Fibroblast of pulmonary artery (primary cell): Measurements from ENCODE around the gene MUC15.

ENCODE experiments used
- DNase-seq: peaks from one replicate; pipeline ENCODE4 v3.0.0-alpha.2; 2010; ENCODE audit warnings: low read depth
- H3K4me3 ChIP-seq: replicated peaks from 2 replicates; pipeline ENCODE4 v1.5.1; 2011; ENCODE audit warnings: low read depth, mild to moderate bottlenecking, control low read depth, low read length, moderate library complexity
- CTCF ChIP-seq: IDR thresholded peaks from 2 replicates; pipeline ENCODE4 v1.5.1; 2011; ENCODE audit warnings: mild to moderate bottlenecking, control low read depth, low read length, inconsistent platforms; ENCODE audit errors: missing control alignments

Gene MUC15

GRCh38 chr11:26573896-26574295, 1.8 kb upstream of the MUC15 start:
- TF ChIP-seq CTCF, result no peak
- DNase-seq, result no peak
- H3K4me3 ChIP-seq, result no peak overlapping the region

GRCh38 chr11:26572770-26573402, 823 bp upstream of the MUC15 start:
- H3K4me3 ChIP-seq, result no peak overlapping the region
- DNase-seq, result no peak
- TF ChIP-seq CTCF, result no peak

GRCh38 chr11:26569646-26570045, 2.4 kb downstream of the MUC15 start:
- H3K4me3 ChIP-seq, result no peak overlapping the region
- TF ChIP-seq CTCF, result no peak
- DNase-seq, result no peak

- no peak for DNase-seq
- H3K4me3 ChIP-seq, result no peak overlapping the region
- TF ChIP-seq CTCF, result no peak
Measured at GRCh38 chr11:26558190-26558589, 13.9 kb downstream of the MUC15 start.

- no peak for TF ChIP-seq CTCF
- no peak for DNase-seq
Measured at GRCh38 chr11:26557666-26558065, 14.4 kb downstream of the MUC15 start.

GRCh38 chr11:26556582-26556981, 15.5 kb downstream of the MUC15 start:
- no peak overlapping the region for H3K4me3 ChIP-seq
- TF ChIP-seq CTCF, result no peak
- no peak for DNase-seq

More at GRCh38 chr11:26557666-26558065, 14.4 kb downstream of the MUC15 start:
- H3K4me3 ChIP-seq, result no peak overlapping the region

- no peak for TF ChIP-seq CTCF
- no peak for DNase-seq
Measured at GRCh38 chr11:26554455-26554854, 17.6 kb downstream of the MUC15 start.

More at GRCh38 chr11:26554455-26554854, 17.6 kb downstream of the MUC15 start:
- H3K4me3 ChIP-seq, result no peak overlapping the region
